Ovary (tissue), 3 donors: ENCODE measurements around the gene LRRC52.

ENCODE experiments used
- CTCF ChIP-seq, 3 donors: fragments of 450-650 bp in 2 of 3; fragments of 200-600 bp in 1 of 3; IDR thresholded peaks; one replicate each; pipeline versions ENCODE4 v1.5.1 to v1.8.0; 2016 to 2022; ENCODE audit warnings: antibody characterized with exemption in 3 of 3, mild to moderate bottlenecking in 1 of 3
- EP300 ChIP-seq: sonication (generic); formaldehyde crosslinking; IDR thresholded peaks from one replicate; pipeline ENCODE4 v1.6.1; 2017; ENCODE audit warnings: antibody characterized with exemption
- donor health status: DM: no; HTN: no; CAD: no.

- TF ChIP-seq CTCF (IDR thresholded peaks at IDR 0.05) = no peak
- no peak for TF ChIP-seq EP300
Measured at GRCh38 chr1:165603810-165604209, 60.0 kb downstream of the LRRC52 start.
